ENCODE measurements around the gene FAF2.

- no peak for TF ChIP-seq CTCF (conservative IDR thresholded peaks at IDR 0.05; ENCODE audit: low read depth, low read length)
- no peak for TF ChIP-seq EZH2 (IDR thresholded peaks at IDR 0.05; ENCODE audit: borderline replicate concordance, low read depth, low read length, poor library complexity, severe bottlenecking)
These were observed 601 bp upstream of the FAF2 start for GRCh38 chr5:176447591-176447977.

All from A673 (cell line).